ENCODE data around the gene POU2AF1. TPM values are rescaled to one million over a fixed set of nuclear protein-coding genes. Genes with fewer than 3 reads are reported as not detected.

POU2AF1 gene
- total RNA-seq, 1 experiment from 2014 or later: not detected

- intact Hi-C loops (cut with micrococcal nuclease): no loop called here
- ATAC-seq (no peak), DNase-seq (no peak)
- no peak overlapping the region for H3K9ac ChIP-seq (ENCODE audit: low read length)
- H3K27me3 ChIP-seq (ENCODE audit: low read length): peaks cover 46% of the 10 kb centered on the region
- ChIA-PET POLR2A (ENCODE audit: unreplicated experiment) (no interaction called here), CTCF (no interaction called here)
- no TSS peak for BruUV-seq (replicated peaks)
- H3K79me2 ChIP-seq (ENCODE audit: low read length): no peaks in the 10 kb centered on the region
- H3K27ac ChIP-seq (ENCODE audit: low read length): no peak overlapping the region
- no peaks in the 10 kb centered on the region for H3K9me2 ChIP-seq (replicated peaks; ENCODE audit: low read length)
- H3K9me3 ChIP-seq (ENCODE audit: low read length): no peaks in the 10 kb centered on the region
- H4K20me1 ChIP-seq (ENCODE audit: low read length): no peaks in the 10 kb centered on the region
- no peaks in the 10 kb centered on the region for H3F3A ChIP-seq (ENCODE audit: low read length, unreplicated experiment)
- no peak overlapping the region for H3K4me2 ChIP-seq (ENCODE audit: low read length)
- H3K4me1 ChIP-seq (ENCODE audit: insufficient read depth, low read length): no peaks in the 10 kb centered on the region
- H3K36me3 ChIP-seq (ENCODE audit: low read depth, low read length): no peaks in the 10 kb centered on the region
- no peak for TF ChIP-seq EZH2 (IDR thresholded peaks at IDR 0.05; ENCODE audit: low read length, unreplicated experiment)
- no peak for TF ChIP-seq EZH2phosphoT487 (IDR thresholded peaks at IDR 0.05; ENCODE audit: borderline replicate concordance, low read length)
- TF ChIP-seq CTCF (conservative IDR thresholded peaks at IDR 0.05; ENCODE audit: low read depth, low read length): no peak
- no peak overlapping the region for H3K4me3 ChIP-seq (ENCODE audit: low read length)
- H2AFZ ChIP-seq (ENCODE audit: low read length): no peak overlapping the region
Observed at GRCh38 chr11:111329306-111330204, 49.5 kb downstream of the POU2AF1 start.

GRCh38 chr11:111327908-111328624 is 51.0 kb downstream of the POU2AF1 start:
- Histone ChIP-seq H3K9me2 (replicated peaks; ENCODE audit: low read length) (no peaks in the 10 kb centered on the region), H3K27me3 (ENCODE audit: low read length) (peaks cover 49% of the 10 kb centered on the region), H3K4me2 (ENCODE audit: low read length) (no peak overlapping the region), H3K4me1 (ENCODE audit: insufficient read depth, low read length) (no peaks in the 10 kb centered on the region), H4K20me1 (ENCODE audit: low read length) (no peaks in the 10 kb centered on the region), H3K9ac (ENCODE audit: low read length) (no peak overlapping the region), H2AFZ (ENCODE audit: low read length) (no peak overlapping the region), H3K4me3 (ENCODE audit: low read length) (no peak overlapping the region), H3F3A (ENCODE audit: low read length, unreplicated experiment) (no peaks in the 10 kb centered on the region), H3K9me3 (ENCODE audit: low read length) (no peaks in the 10 kb centered on the region), H3K36me3 (ENCODE audit: low read depth, low read length) (no peaks in the 10 kb centered on the region), H3K79me2 (ENCODE audit: low read length) (no peaks in the 10 kb centered on the region), H3K27ac (ENCODE audit: low read length) (no peak overlapping the region)
- BruUV-seq (replicated peaks): no TSS peak
- ChIA-PET CTCF (no interaction called here), POLR2A (ENCODE audit: unreplicated experiment) (no interaction called here)
- TF ChIP-seq EZH2 (IDR thresholded peaks at IDR 0.05; ENCODE audit: low read length, unreplicated experiment) (no peak), CTCF (conservative IDR thresholded peaks at IDR 0.05; ENCODE audit: low read depth, low read length) (no peak), EZH2phosphoT487 (IDR thresholded peaks at IDR 0.05; ENCODE audit: borderline replicate concordance, low read length) (no peak)
- intact Hi-C loops (cut with micrococcal nuclease): no loop called here
- ATAC-seq (no peak), DNase-seq (no peak)

- Histone ChIP-seq H3K79me2 (ENCODE audit: low read length) (no peaks in the 10 kb centered on the region), H4K20me1 (ENCODE audit: low read length) (no peaks in the 10 kb centered on the region), H3K4me1 (ENCODE audit: insufficient read depth, low read length) (no peaks in the 10 kb centered on the region), H3K27ac (ENCODE audit: low read length) (no peak overlapping the region), H3F3A (ENCODE audit: low read length, unreplicated experiment) (no peaks in the 10 kb centered on the region), H3K27me3 (ENCODE audit: low read length) (peaks cover 61% of the 10 kb centered on the region), H3K4me3 (ENCODE audit: low read length) (no peak overlapping the region), H2AFZ (ENCODE audit: low read length) (no peak overlapping the region), H3K9me3 (ENCODE audit: low read length) (no peaks in the 10 kb centered on the region), H3K36me3 (ENCODE audit: low read depth, low read length) (no peaks in the 10 kb centered on the region), H3K4me2 (ENCODE audit: low read length) (no peak overlapping the region), H3K9ac (ENCODE audit: low read length) (no peak overlapping the region), H3K9me2 (replicated peaks; ENCODE audit: low read length) (no peaks in the 10 kb centered on the region)
- intact Hi-C loops (cut with micrococcal nuclease): no loop called here
- DNase-seq (no peak), ATAC-seq (no peak)
- BruUV-seq (replicated peaks): no TSS peak
- CTCF ChIA-PET: no interaction called here
- no peak for TF ChIP-seq CTCF (conservative IDR thresholded peaks at IDR 0.05; ENCODE audit: low read depth, low read length)
- TF ChIP-seq EZH2phosphoT487 (IDR thresholded peaks at IDR 0.05; ENCODE audit: borderline replicate concordance, low read length): no peak
- TF ChIP-seq EZH2 (IDR thresholded peaks at IDR 0.05; ENCODE audit: low read length, unreplicated experiment): no peak
- POLR2A ChIA-PET (ENCODE audit: unreplicated experiment): no interaction called here
Observed at GRCh38 chr11:111326824-111327223, 52.3 kb downstream of the POU2AF1 start.

Data from PC-3 (cell line).